ENCODE measurements around the gene CTSA.
"Not testable (repeated sequence)": the region's sequence is repeated elsewhere in the genome, so short reads cannot be mapped to it uniquely, and the experiment has no call there.

The CTSA gene

DNA sequence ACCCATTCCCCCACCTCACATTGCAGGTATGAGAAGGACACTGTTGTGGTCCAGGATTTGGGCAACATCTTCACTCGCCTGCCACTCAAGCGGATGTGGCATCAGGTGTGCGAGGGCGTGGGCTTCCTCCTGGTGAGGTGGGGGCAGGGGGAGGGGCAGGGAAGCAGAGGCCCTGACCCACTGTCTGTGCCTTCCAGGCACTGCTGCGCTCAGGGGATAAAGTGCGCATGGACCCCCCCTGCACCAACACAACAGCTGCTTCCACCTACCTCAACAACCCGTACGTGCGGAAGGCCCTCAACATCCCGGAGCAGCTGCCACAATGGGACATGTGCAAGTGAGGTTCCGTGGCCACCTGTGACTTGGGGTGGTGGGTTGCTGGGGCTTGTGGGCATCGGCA is 3.7 kb downstream of the CTSA start:
- no peak for DNase-seq (ENCODE audit: low spot score)

DNA sequence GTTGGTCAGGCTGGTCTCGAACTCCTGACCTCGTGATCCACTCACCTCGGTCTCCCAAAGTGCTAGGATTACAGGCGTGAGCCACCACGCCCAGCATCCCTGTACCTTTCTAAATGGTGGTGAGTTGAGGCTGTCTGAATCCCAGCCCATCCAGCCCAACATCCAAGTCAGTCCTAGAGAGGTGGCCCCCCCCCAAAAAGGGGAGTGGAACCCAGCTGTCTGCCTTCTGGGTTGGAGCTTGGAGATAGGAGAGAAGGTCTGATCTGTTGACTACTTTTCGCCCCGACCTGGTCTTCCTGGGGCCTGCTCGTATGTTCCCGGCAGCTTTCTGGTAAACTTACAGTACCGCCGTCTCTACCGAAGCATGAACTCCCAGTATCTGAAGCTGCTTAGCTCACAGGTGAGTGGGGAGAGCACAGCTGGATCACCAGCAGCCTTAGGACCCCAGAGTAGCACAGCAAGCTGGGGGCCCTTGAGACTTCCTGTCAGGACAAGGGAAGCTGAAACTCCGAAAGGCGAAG is 5.6 kb downstream of the CTSA start:
- DNase-seq (ENCODE audit: low spot score), result no peak

DNA sequence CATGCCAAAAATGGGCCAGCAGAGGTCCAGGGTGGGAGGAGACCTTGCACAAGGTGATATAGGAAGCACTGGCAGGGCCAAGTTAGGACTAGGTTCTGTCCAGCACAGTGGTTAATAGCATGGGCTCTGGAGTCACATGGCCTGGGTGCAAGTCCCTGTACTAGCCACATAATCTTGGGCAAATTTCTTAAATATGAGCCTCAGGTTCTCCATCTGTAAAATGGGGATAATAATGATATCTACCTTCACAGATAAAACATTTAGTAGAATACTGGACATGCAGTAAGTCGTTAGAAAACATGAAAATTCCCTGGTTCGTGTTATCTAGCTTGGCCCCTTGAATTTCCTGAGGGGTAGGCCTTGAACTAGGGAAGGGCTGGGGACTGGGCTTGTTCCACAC is 6.2 kb downstream of the CTSA start:
- DNase-seq (ENCODE audit: low spot score), result no peak

DNA sequence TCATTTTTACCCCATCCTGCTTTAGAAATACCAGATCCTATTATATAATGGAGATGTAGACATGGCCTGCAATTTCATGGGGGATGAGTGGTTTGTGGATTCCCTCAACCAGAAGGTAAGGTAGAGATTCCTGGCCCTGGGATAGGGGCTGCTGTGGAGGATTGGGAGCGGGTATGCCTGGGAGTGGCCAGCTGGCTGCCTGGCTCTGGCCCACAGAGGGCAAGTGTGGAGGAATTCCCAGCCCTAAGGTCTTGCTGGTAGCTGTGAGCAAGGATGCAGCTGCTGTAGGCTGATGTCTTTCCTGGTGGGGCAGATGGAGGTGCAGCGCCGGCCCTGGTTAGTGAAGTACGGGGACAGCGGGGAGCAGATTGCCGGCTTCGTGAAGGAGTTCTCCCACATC is 6.6 kb downstream of the CTSA start:
- DNase-seq (ENCODE audit: low spot score), result no peak

GRCh38 chr20:45898285-45898684 is 7.2 kb downstream of the CTSA start:
- no peak for DNase-seq (ENCODE audit: low spot score)

DNA sequence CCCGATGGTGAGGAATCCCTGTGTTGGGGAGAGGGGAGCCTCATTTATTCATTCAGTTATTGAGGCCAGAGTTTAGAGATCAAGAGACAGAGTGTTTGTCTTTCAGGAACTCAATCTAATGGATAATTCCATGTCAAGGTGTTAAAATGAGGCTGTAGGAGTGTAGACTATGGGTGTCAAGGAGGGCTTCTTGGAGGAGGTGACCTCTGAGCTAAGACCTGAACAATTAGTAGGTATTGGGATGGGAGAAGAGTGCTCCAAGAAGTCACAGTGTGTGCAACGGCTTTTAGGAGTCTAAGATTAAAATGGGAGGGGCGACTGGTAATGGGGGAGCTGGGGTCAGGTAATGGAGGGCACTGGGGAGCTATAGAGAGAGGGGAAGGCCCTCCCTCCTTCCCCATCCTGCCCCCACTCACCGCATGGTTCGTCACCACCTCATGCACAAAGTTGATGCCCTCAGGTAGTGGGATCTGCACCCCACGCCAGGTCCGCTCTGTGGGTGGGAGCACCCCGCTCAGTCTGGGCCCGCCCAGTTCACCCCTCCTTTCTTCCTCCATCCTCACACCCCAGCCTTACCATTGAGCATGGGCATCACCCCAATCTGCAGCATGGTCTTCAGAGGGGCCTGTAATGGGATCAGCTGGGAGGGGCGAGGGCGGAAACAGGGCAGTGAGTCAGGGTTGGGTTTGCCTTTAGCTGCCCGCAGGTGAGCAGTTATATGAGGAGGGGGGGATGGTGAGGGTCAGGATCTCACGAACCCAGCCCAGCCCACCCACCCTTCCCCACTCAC is 8.1 kb downstream of the CTSA start:
- DNase-seq (ENCODE audit: low spot score), result no peak

GRCh38 chr20:45901332-45901731 is 10.2 kb downstream of the CTSA start:
- DNase-seq (ENCODE audit: low spot score), result not testable (repeated sequence)

GRCh38 chr20:45902199-45902701 is 11.1 kb downstream of the CTSA start:
- DNase-seq (ENCODE audit: low spot score), result no peak

DNA sequence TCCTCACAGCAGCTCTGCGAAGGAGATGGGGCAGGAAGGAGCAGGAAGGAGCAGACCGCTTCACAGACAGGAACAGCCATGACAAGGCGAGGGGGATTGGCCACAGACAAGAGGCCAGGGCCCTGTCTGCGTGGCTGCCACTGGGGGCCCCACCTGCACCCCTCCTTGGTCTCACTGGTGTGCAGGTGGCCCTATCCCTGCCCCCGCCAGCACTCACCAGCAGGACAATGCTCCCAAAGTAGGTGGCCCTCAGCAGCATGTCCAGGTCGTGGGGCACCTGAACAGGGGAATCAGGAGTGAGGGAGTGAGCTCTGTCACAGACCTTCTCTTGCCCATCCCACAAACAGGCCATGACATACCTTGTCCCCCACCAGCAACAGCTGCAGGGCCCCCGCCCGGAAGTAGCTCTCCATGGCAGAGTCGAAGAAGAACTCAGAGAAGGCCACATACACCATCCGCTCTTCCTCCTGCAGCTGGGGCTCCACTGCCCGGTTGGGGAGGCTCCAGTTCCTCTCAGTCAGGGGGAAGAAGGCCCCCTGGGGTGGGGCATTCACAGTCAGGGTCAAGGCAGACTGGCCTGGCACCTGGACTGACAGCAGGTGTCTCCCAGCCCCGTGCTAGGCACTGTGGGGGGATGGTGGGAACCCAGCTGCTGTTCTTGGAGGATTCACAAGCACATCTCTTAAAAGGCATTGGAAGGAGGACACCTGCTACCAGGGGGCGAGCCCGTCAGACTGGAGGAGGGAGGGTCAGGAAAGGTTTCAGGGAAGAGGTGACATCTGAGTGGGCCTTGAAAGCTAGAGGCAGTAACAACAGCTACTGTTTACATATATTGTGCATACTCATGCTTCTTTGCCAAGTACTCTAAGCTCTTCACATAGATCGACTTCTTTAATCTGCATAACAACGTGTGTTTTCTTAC is 13.7 kb downstream of the CTSA start:
- no peak for DNase-seq (ENCODE audit: low spot score)

- no peak for DNase-seq (ENCODE audit: low spot score)
Measured at GRCh38 chr20:45905505-45906079, 14.5 kb downstream of the CTSA start.

DNA sequence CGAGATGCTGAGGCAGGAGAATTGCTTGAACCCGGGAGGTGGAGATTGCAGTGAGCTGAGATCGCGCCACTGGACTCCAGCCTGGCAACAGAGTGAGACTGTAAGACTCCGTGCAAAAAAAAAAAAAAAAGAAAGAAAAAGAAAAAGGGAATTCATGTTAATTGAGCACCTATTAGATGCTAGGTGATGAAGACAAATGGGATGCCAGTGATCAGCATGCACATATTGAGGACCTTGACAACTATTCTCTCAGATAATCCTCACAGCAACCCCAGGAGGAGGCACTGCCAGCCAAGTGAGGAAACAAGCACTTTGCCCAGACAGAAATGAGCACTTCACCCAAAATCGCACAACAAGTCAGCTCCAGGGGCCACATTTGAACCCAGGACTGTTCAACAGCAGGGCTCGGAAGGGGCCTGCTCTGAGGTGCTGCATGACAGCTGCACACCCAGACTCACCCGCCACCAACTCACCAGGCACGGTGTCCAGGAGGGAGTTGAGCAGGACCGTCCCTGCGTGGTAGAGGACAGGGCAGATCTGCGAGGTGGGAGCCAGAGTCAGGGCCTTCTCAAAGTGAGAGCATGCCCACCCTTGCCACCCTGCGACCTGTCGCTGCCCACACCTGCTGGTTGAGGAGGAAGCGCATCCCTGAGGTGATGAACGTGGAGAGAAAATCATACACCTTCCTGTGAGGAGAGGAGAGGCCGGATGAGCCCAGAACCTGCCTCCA is 16.2 kb downstream of the CTSA start:
- no peak for DNase-seq (ENCODE audit: low spot score)

DNA sequence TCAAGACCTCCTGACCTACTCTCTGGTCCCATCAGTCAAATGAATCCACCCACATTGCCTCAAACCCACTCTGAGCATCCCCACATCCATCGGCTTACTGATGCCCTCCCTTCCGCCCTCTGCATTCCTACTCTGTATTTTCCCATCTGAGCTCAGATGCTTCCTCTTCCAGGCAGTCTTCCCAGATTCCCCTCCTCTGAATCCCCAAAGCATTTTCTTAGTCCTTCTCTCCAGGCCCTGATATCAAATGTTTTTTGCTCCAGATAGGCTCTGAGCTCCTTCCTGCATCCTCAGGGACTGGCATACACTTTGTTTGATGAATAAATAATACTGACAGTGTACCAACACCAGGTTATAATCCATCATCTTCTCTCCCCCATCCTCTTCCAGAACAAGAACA is 16.9 kb downstream of the CTSA start:
- no peak for DNase-seq (ENCODE audit: low spot score)

DNA sequence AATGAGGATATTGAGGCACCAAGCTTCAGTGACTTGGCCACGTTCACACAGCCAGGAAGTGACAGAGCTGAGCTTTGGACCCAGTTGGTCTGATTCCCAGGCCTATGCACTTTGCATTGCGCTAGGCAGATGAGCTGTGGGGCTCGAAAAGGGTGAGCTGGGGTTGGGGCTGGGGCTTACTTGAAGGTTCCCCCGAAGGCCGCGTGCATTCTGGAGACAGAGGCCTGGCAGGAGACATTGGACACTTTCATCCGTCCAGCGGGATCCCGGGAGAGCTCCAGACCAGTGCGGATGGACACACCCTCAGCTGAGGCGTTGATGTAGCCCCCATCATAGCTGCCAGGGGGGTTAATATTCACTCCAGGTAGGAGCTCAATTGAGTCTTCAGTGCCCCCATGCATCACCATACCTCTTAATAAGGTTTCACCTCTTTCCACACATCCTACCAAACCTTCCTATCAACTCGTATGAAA is 18.2 kb downstream of the CTSA start:
- DNase-seq (ENCODE audit: low spot score), result no peak

- DNase-seq (ENCODE audit: low spot score), result no peak
Measured at GRCh38 chr20:45909817-45910669, 18.9 kb downstream of the CTSA start.

DNA sequence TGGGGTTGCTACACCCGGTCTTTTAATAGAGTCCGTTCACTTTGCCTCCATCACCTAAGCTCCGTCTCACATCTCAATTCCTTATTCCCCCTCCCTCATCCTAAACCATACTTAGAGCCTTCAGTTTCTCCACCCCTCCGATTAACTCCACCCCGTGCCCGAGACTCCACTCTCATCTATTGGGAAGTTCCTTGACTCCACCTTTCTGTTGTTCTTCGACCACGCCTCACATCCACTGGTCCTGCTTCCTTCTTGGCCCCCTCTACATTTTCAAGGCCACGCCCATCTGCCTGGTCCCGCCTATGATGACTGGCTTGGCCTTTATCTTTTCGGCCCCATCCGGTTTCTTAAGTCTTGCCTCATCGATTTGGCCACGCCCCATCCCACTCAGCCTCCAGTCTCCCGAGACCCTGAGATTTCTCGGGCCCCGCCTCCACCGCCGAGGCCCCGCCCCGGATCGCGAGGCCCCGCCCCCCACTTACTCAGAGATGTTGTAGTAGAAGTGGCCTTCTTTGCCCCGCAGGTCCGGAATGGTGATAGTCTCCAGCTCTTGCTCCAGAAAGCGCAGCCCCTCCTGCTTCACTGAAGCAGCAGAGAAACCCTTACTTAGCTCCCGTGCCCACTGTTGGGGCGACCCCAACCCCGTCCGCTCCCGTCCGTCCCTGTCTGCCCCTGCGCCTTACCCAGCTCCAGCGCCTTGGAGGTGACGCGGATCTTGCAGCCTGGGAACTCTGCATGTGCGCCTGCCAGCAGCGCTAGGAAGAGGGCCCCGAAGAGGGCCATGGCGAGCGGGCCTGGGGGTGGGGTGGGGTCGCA is 19.7 kb downstream of the CTSA start:
- peak; percentile 100 for DNase-seq (ENCODE audit: low spot score)

GRCh38 chr20:45911486-45912343 is 20.6 kb downstream of the CTSA start, which contains the start of gene PLTP:
Gene PLTP, minus strand, starts transcription at chr20:45912155. Its CDS starts 703 bp downstream, at chr20:45911452.
- peak; percentile 85 for DNase-seq (ENCODE audit: low spot score)

- DNase-seq (ENCODE audit: low spot score), result no peak
Measured at GRCh38 chr20:45912344-45912682, 21.2 kb downstream of the CTSA start.

- no peak for DNase-seq (ENCODE audit: low spot score)
Measured at GRCh38 chr20:45913116-45913515, 22.0 kb downstream of the CTSA start.

Measured in SK-N-DZ (cell line).